B cell (primary cell): Measurements from ENCODE around the gene SETD1A. TPM values are rescaled to one million over a fixed set of nuclear protein-coding genes. Genes with fewer than 3 reads are reported as not detected.

Experiments used
- ATAC-seq: fragments of 200-7000 bp; cut with Tn5 transposase; one replicate; pipeline ENCODE4 v1.10.0; 2021; ENCODE audit warnings: low read depth, mild to moderate bottlenecking, moderate number of reproducible peaks, moderate library complexity
- CTCF ChIA-PET: fragments of 350-600 bp; sonication (Branson Sonifier 250); formaldehyde crosslinking; loops from one replicate; lab custom pipeline; 2021; ENCODE audit warnings: antibody characterized with exemption, inconsistent platforms; lab: Charles Lee
- POLR2A ChIA-PET: fragments of 350-600 bp; sonication (Branson Sonifier 250); formaldehyde crosslinking; loops from one replicate; lab custom pipeline; 2021; ENCODE audit warnings: antibody characterized with exemption; lab: Charles Lee
- DNase-seq: peaks from one replicate; pipeline ENCODE4 v3.0.0; 2013
- H2AFZ ChIP-seq: 2 replicates; pipeline ENCODE4 v1.6.1; 2012; ENCODE audit warnings: mild to moderate bottlenecking, low read depth, low read length; ENCODE audit not compliant: insufficient read depth, poor library complexity, severe bottlenecking
- H3K27ac ChIP-seq, 2 donors: 1 replicate in 1 of 2; 2 replicates in 1 of 2; pipeline ENCODE4 v1.5.1; 2012 to 2013; ENCODE audit warnings: low read length in 2 of 2, mild to moderate bottlenecking in 2 of 2, moderate library complexity in 1 of 2
- H3K27me3 ChIP-seq, 4 experiments: fragments of 200-600 bp in 1 of 4; sonication (generic) in 1 of 4; replicated peaks in 1 of 4; 1 replicate in 2 of 4; 2 replicates in 2 of 4; pipeline versions ENCODE4 v1.6.1 to v1.7.0; 2013 to 2016; ENCODE audit warnings: low read length in 3 of 4, mild to moderate bottlenecking in 2 of 4, mixed read lengths in 1 of 4, moderate library complexity in 1 of 4; ENCODE audit not compliant: insufficient read depth in 4 of 4, control insufficient read depth in 3 of 4; ENCODE audit errors: control extremely low read depth in 1 of 4
- H3K36me3 ChIP-seq, 2 experiments: replicated peaks in 1 of 2; 1 replicate in 1 of 2; 2 replicates in 1 of 2; pipeline versions ENCODE4 v1.6.1 to v1.7.1; 2013; ENCODE audit warnings: low read length in 1 of 2; ENCODE audit not compliant: insufficient read depth in 2 of 2, control insufficient read depth in 1 of 2; ENCODE audit errors: control extremely low read depth in 1 of 2, extremely low read depth in 1 of 2
- H3K4me1 ChIP-seq, 2 donors: fragments of 200-600 bp in 1 of 2; sonication (generic) in 1 of 2; 1 replicate in 1 of 2; 2 replicates in 1 of 2; pipeline versions ENCODE4 v1.5.1 to v1.6.1; 2013 to 2017; ENCODE audit warnings: low read length in 2 of 2; ENCODE audit not compliant: control insufficient read depth in 2 of 2, insufficient read depth in 2 of 2
- H3K4me2 ChIP-seq: replicated peaks from 2 replicates; pipeline ENCODE3; 2012; ENCODE audit warnings: mild to moderate bottlenecking, low read depth, low read length; ENCODE audit not compliant: poor library complexity, severe bottlenecking
- H3K4me3 ChIP-seq, 5 experiments: fragments of 200-600 bp in 1 of 5; sonication (generic) in 1 of 5; 1 replicate in 3 of 5; 2 replicates in 2 of 5; pipeline versions ENCODE4 v1.5.1 to v1.7.0; 2011 to 2016; ENCODE audit warnings: low read length in 4 of 5, mild to moderate bottlenecking in 4 of 5, low read depth in 2 of 5, control low read depth in 1 of 5, moderate library complexity in 1 of 5; ENCODE audit not compliant: insufficient read depth in 1 of 5; ENCODE audit errors: control extremely low read depth in 1 of 5, extremely low read depth in 1 of 5
- H3K79me2 ChIP-seq: fragments of 200-600 bp; sonication (generic); one replicate; pipeline ENCODE4 v1.6.0; 2016; ENCODE audit warnings: low read length; ENCODE audit not compliant: control insufficient read depth, insufficient read depth
- H3K9ac ChIP-seq: fragments of 200-600 bp; sonication (generic); 2 replicates; pipeline ENCODE4 v1.6.1; 2017; ENCODE audit warnings: mild to moderate bottlenecking, low read length, moderate library complexity
- H3K9me3 ChIP-seq, 3 donors: one replicate each; pipeline versions ENCODE4 v1.6.1 to v1.7.1; 2013; ENCODE audit warnings: low read length in 2 of 3; ENCODE audit not compliant: control insufficient read depth in 2 of 3, insufficient read depth in 1 of 3; ENCODE audit errors: control extremely low read depth in 1 of 3
- H4K20me1 ChIP-seq: 2 replicates; pipeline ENCODE4 v1.6.0; 2012; ENCODE audit warnings: mild to moderate bottlenecking, low read length; ENCODE audit not compliant: insufficient read depth, control insufficient read depth, poor library complexity, severe bottlenecking
- H3K27ac Mint-ChIP-seq: one replicate; pipeline ENCODE4 v1.8.0; 2021; ENCODE audit warnings: mixed read lengths
- H3K27me3 Mint-ChIP-seq: one replicate; pipeline ENCODE4 v1.8.0; 2021; ENCODE audit warnings: mixed read lengths
- H3K4me1 Mint-ChIP-seq: one replicate; pipeline ENCODE4 v1.8.0; 2021; ENCODE audit warnings: mixed read lengths
- H3K4me3 Mint-ChIP-seq: one replicate; pipeline ENCODE4 v1.8.0; 2021; ENCODE audit warnings: mixed read lengths
- H3K9me3 Mint-ChIP-seq: one replicate; pipeline ENCODE4 v1.8.0; 2022; ENCODE audit warnings: mixed read lengths; ENCODE audit not compliant: insufficient read depth
- EZH2 ChIP-seq: IDR thresholded peaks from 2 replicates; pipeline ENCODE4 v1.6.1; 2012; ENCODE audit warnings: borderline replicate concordance, low read depth, mild to moderate bottlenecking, moderate library complexity, low read length; ENCODE audit not compliant: insufficient read depth, poor library complexity, severe bottlenecking
- WGBS: methylation state at CpG from one replicate; pipeline ENCODE4 v1.1.5; 2013; ENCODE audit warnings: missing lambda C conversion rate; ENCODE audit not compliant: insufficient coverage; 5-methylcytosine and 5-hydroxymethylcytosine counted together
- intact Hi-C: fragments of 100-400 bp; cut with micrococcal nuclease; formaldehyde crosslinking; loops from one replicate; pipeline ENCODE4 v1.10.0; 2022
- polyA plus RNA-seq: library from polyadenylated mRNA; depleted of rRNA; stranded (reverse); fragments of >200 nt; gene quantifications from 2 replicates; pipeline ENCODE4 v1.2.3, GENCODE V29; 2012
- total RNA-seq, 2 donors: library from RNA; stranded (reverse); fragments of 120-200 nt in 1 of 2; gene quantifications; 1 replicate in 1 of 2; 2 replicates in 1 of 2; pipeline versions ENCODE4 v1.2.3 to v1.2.4, GENCODE V29; 2013 to 2022
- TF ChIP-seq, protein P1 (sequence below): fragments of 200-600 bp; IDR thresholded peaks from one replicate; pipeline ENCODE4 v1.8.0; 2022; ENCODE audit warnings: antibody characterized with exemption, mild to moderate bottlenecking

Gene SETD1A
- total and polyA plus RNA-seq, 2 donors (not counting 1 experiment from before 2014, with no cell fraction given), result 11.5 to 39.5 TPM

DNA sequence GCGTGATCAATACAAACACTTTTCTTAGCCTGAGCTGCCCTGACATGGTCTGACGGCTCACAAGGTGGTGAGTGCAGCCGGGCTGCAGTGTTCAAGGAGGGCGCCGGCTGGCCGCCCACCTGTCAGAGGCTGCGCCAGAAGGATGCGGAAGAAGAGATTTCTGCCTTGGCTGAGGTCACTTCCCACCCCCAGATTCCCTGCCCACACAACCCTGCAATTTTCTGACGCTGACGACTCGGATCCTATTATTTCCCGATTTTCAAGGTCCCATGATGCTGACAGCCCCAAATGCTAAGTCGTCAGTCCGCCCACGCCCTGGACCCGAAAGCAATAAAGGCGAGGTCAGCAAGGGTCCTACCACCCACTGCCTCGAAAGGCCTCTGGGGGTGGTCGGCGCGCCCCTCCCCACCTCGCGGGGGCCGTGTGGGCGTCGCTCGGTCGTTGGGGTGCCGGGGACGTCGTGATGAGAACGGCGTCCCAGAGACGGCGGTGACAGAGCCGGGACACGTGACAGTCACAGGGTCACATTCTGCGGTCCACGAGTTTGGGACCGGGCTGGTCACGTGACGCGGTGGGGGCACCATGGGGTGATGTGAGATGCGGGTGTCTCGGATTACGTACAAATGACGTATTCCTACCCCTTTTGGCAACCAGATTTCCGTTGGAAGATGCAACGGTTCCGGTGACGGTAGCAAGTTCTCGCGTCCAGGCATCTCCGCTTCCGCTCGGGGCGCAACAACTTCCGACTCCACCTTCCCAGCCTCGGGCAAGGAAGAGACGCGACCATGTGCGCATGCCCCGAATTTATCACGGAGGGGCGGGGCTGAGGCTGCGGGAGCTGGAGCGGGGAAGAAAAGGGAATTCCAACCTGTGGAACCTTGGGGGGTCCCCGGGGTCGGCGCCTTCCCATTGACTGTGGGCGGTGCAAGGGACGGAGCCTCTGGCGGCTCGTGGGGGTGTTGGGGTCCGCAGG, 75.5 kb downstream of the SETD1A start, which contains the start of gene STX4:
STX4 (plus strand) TSS at position 823 of the 973 bp plus-strand sequence. CDS start 248 bp downstream, outside the sequence.
- no peak for TF ChIP-seq EZH2
- TF ChIP-seq, protein P1, sequence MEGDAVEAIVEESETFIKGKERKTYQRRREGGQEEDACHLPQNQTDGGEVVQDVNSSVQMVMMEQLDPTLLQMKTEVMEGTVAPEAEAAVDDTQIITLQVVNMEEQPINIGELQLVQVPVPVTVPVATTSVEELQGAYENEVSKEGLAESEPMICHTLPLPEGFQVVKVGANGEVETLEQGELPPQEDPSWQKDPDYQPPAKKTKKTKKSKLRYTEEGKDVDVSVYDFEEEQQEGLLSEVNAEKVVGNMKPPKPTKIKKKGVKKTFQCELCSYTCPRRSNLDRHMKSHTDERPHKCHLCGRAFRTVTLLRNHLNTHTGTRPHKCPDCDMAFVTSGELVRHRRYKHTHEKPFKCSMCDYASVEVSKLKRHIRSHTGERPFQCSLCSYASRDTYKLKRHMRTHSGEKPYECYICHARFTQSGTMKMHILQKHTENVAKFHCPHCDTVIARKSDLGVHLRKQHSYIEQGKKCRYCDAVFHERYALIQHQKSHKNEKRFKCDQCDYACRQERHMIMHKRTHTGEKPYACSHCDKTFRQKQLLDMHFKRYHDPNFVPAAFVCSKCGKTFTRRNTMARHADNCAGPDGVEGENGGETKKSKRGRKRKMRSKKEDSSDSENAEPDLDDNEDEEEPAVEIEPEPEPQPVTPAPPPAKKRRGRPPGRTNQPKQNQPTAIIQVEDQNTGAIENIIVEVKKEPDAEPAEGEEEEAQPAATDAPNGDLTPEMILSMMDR, result no peak

More for the DNA sequence above, 75.5 kb downstream of the SETD1A start, which contains the start of gene STX4:
- peak within 1 kb of the TSS; percentile 95 for H3K9ac ChIP-seq
- Mint-ChIP-seq H3K4me3 (peak within 1 kb of the TSS; percentile 95), H3K4me1 (peaks cover 21% of the 10 kb centered on the region), H3K27ac (peak within 1 kb of the TSS; percentile 99), H3K27me3 (no peaks in the 10 kb centered on the region), H3K9me3 (no peaks in the 10 kb centered on the region)
- CTCF ChIA-PET, result interaction anchor here (1.6 kb wide), 1 partner anchor 41 kb away, joined by 5 read pairs; the partner anchor contains the start of genes ZNF646 and ZNF668
- peak; percentile 76 for ATAC-seq
- H4K20me1 ChIP-seq, result peaks cover 26% of the 10 kb centered on the region
- peak within 1 kb of the TSS; percentile 76 to 99 (median 90) for H3K4me3 ChIP-seq
- H3K79me2 ChIP-seq, result peaks cover 26% of the 10 kb centered on the region
- no peaks in the 10 kb centered on the region for H3K27me3 ChIP-seq
- POLR2A ChIA-PET, result interaction anchor here (0.7 to 2.3 kb wide), 5 partner anchors 41 to 839 kb away, joined by 3 to 14 read pairs (median 5); partner anchors contain the start of genes BCKDK, KAT8, ZNF646 and ZNF668
- intact Hi-C loops, result loop anchor here (1.0 to 5.0 kb wide), 9 partner anchors 41 to 426 kb away; partner anchors contain the start of genes ARMC5, BCKDK, CFAP119 and FBRS
- peak within 1 kb of the TSS; percentile 85 for H2AFZ ChIP-seq
- H3K9me3 ChIP-seq, result peaks cover 0 to 6% (median 0%) of the 10 kb centered on the region in 3 donors
- peak within 1 kb of the TSS; percentile 94 for H3K4me2 ChIP-seq
- under 1% methylated on average over 67 of the region's 75 CpGs for WGBS
- H3K4me1 ChIP-seq, result peaks cover 8 to 16% of the 10 kb centered on the region in 2 donors
- peak; percentile 100 for DNase-seq
- peak within 1 kb of the TSS; percentile 99 to 100 for H3K27ac ChIP-seq
- peaks cover 0 to 12% of the 10 kb centered on the region in 2 experiments for H3K36me3 ChIP-seq
